HCT116 (cell line): ENCODE data around the gene RNF111. TPM values are rescaled to one million over a fixed set of nuclear protein-coding genes. Genes with fewer than 3 reads are reported as not detected.

Experiments
- ATAC-seq: fragments of 200-7000 bp; cut with Tn5 transposase; 2 replicates; pipeline ENCODE4 v1.9.1; 2020; ENCODE audit warnings: mild to moderate bottlenecking, moderate library complexity
- BruUV-seq: library from RNA; stranded (reverse); fragments of 400-500 nt; replicated peaks from 2 replicates; lab custom pipeline; 2021; lab: Mats Ljungman, UMichigan
- CTCF ChIA-PET: fragments of 300-600 bp; sonication (Branson Sonifier 250); formaldehyde crosslinking; loops from one replicate; lab custom pipeline; 2021; ENCODE audit warnings: antibody characterized with exemption; lab: Charles Lee
- POLR2A ChIA-PET: fragments of 300-600, 350-600 bp; sonication (Branson Sonifier 250); formaldehyde crosslinking; loops from one replicate; lab custom pipeline; 2021; ENCODE audit warnings: antibody characterized with exemption; lab: Charles Lee
- RAD21 ChIA-PET, 2 experiments: fragments of 300-600 bp; sonication (Branson Sonifier 250); formaldehyde crosslinking; loops; one replicate each; lab custom pipeline; 2023; ENCODE audit warnings: low total read pairs in 2 of 2; ENCODE audit not compliant: uncharacterized antibody in 2 of 2, unreplicated experiment in 2 of 2, low non-redundant PET in 1 of 2; lab: Charles Lee
- DNase-seq: peaks from one replicate; pipeline ENCODE4 v3.0.0-alpha.2; 2010; ENCODE audit warnings: low read depth, low spot score
- H2AFZ ChIP-seq: fragments of 200-600 bp; shearing (Covaris generic), sonication (generic); 2 replicates; pipeline ENCODE4 v1.6.1; 2017; ENCODE audit warnings: low read depth, mixed run types, mixed read lengths, antibody characterized with exemption, low read length; ENCODE audit not compliant: poor library complexity, severe bottlenecking
- H3K27ac ChIP-seq: 2 replicates; pipeline ENCODE4 v1.5.1; 2012; ENCODE audit warnings: low read depth, low read length
- H3K27me3 ChIP-seq: fragments of 200-600 bp; sonication (generic); 2 replicates; pipeline ENCODE4 v1.6.1; 2016; ENCODE audit warnings: mixed run types, low read length, mixed read lengths; ENCODE audit not compliant: insufficient read depth
- H3K36me3 ChIP-seq, 2 experiments: fragments of 200-500 bp in 1 of 2; fragments of 200-600 bp in 1 of 2; sonication (Bioruptor generic) in 1 of 2; sonication (generic) in 1 of 2; 2 replicates each; pipeline versions ENCODE4 v1.5.1 to v1.6.1; 2014 to 2016; ENCODE audit warnings: low read length in 2 of 2, inconsistent platforms in 1 of 2, mixed read lengths in 1 of 2, mixed run types in 1 of 2; ENCODE audit not compliant: insufficient read depth in 2 of 2, control insufficient read depth in 1 of 2
- H3K4me1 ChIP-seq, 2 experiments: fragments of 200-600 bp in 1 of 2; sonication (generic) in 1 of 2; 2 replicates each; pipeline versions ENCODE4 v1.5.1 to v1.6.1; 2012 to 2017; ENCODE audit warnings: low read length in 2 of 2, inconsistent platforms in 1 of 2, mild to moderate bottlenecking in 1 of 2, mixed read lengths in 1 of 2, mixed run types in 1 of 2, moderate library complexity in 1 of 2; ENCODE audit not compliant: insufficient read depth in 2 of 2, control insufficient read depth in 1 of 2
- H3K4me2 ChIP-seq: fragments of 200-600 bp; sonication (generic); 2 replicates; pipeline ENCODE4 v1.6.1; 2017; ENCODE audit warnings: mixed run types, low read length, mixed read lengths
- H3K4me3 ChIP-seq, 2 experiments: fragments of 200-600 bp in 1 of 2; sonication (generic) in 1 of 2; replicated peaks in 1 of 2; 2 replicates each; pipeline ENCODE4 v1.5.1; 2011 to 2016; ENCODE audit warnings: low read length in 2 of 2, control low read depth in 1 of 2, low read depth in 1 of 2, mild to moderate bottlenecking in 1 of 2, mixed read lengths in 1 of 2, mixed run types in 1 of 2
- H3K79me2 ChIP-seq: fragments of 200-600 bp; sonication (generic); 2 replicates; pipeline ENCODE4 v1.6.1; 2017; ENCODE audit warnings: mild to moderate bottlenecking, mixed run types, low read length, moderate library complexity, mixed read lengths; ENCODE audit not compliant: insufficient read depth
- H3K9ac ChIP-seq: fragments of 200-600 bp; sonication (generic); 2 replicates; pipeline ENCODE4 v1.6.1; 2016; ENCODE audit warnings: low read length, mixed read lengths
- H3K9me2 ChIP-seq: fragments of 200-600 bp; sonication (generic), shearing (Covaris generic); 2 replicates; pipeline ENCODE4 v1.6.1; 2017; ENCODE audit warnings: mixed run types, mild to moderate bottlenecking, moderate library complexity; ENCODE audit not compliant: insufficient read depth
- H3K9me3 ChIP-seq, 2 experiments: fragments of 200-500 bp in 1 of 2; fragments of 200-600 bp in 1 of 2; sonication (Bioruptor generic) in 1 of 2; sonication (generic) in 1 of 2; 2 replicates each; pipeline ENCODE4 v1.6.1; 2014 to 2017; ENCODE audit warnings: low read length in 2 of 2, mixed read lengths in 2 of 2, inconsistent platforms in 1 of 2, low read depth in 1 of 2, mild to moderate bottlenecking in 1 of 2, mixed run types in 1 of 2, moderate library complexity in 1 of 2; ENCODE audit not compliant: control insufficient read depth in 1 of 2, insufficient read depth in 1 of 2
- H4K20me1 ChIP-seq: fragments of 200-600 bp; sonication (generic), shearing (Covaris generic); 2 replicates; pipeline ENCODE4 v1.6.1; 2017; ENCODE audit warnings: mixed run types, mild to moderate bottlenecking, moderate library complexity; ENCODE audit not compliant: insufficient read depth
- ATF3 ChIP-seq: IDR thresholded peaks from 2 replicates; pipeline ENCODE4 v1.6.1; 2012
- CTCF ChIP-seq, 3 experiments: fragments of 200-600 bp in 1 of 3; sonication (generic) in 1 of 3; IDR thresholded peaks in 2 of 3; conservative IDR thresholded peaks in 1 of 3; 2 replicates each; pipeline ENCODE4 v1.5.1; 2012 to 2017; ENCODE audit warnings: low read depth in 2 of 3, low read length in 2 of 3, antibody characterized with exemption in 1 of 3, borderline replicate concordance in 1 of 3, control low read depth in 1 of 3, mild to moderate bottlenecking in 1 of 3, mixed read lengths in 1 of 3, mixed run types in 1 of 3, moderate library complexity in 1 of 3; ENCODE audit not compliant: insufficient read depth in 1 of 3
- EGR1 ChIP-seq: IDR thresholded peaks from 2 replicates; pipeline ENCODE4 v1.6.1; 2012; ENCODE audit warnings: low read depth
- EZH2 ChIP-seq: fragments of 200-600 bp; sonication (generic); IDR thresholded peaks from 2 replicates; pipeline ENCODE4 v1.6.1; 2017; ENCODE audit warnings: antibody characterized with exemption, mixed run types
- JUND ChIP-seq: IDR thresholded peaks from 2 replicates; pipeline ENCODE4 v1.6.1; 2012
- POLR2AphosphoS5 ChIP-seq: IDR thresholded peaks from 2 replicates; pipeline ENCODE4 v1.6.1; 2011; ENCODE audit warnings: mild to moderate bottlenecking, low read depth, low read length, moderate library complexity
- SIN3A ChIP-seq: IDR thresholded peaks from 2 replicates; pipeline ENCODE4 v1.6.1; 2012; ENCODE audit warnings: low read depth
- SP1 ChIP-seq: IDR thresholded peaks from 2 replicates; pipeline ENCODE4 v1.6.1; 2012; ENCODE audit warnings: low read depth
- SRF ChIP-seq: IDR thresholded peaks from 2 replicates; pipeline ENCODE4 v1.6.1; 2012; ENCODE audit warnings: low read depth
- TCF7L2 ChIP-seq: IDR thresholded peaks from 2 replicates; pipeline ENCODE4 v1.7.0; 2011; ENCODE audit warnings: borderline replicate concordance, inconsistent platforms; ENCODE audit not compliant: insufficient read depth, insufficient read length; ENCODE audit errors: extremely low read depth
- ZBTB33 ChIP-seq: IDR thresholded peaks from 2 replicates; pipeline ENCODE4 v1.6.1; 2011; ENCODE audit warnings: mild to moderate bottlenecking, low read length, moderate library complexity; ENCODE audit not compliant: insufficient replicate concordance; ENCODE audit errors: extremely low read depth
- intact Hi-C: fragments of 100-400 bp; cut with micrococcal nuclease; formaldehyde crosslinking; loops from 2 replicates; pipeline ENCODE4 v1.10.0; 2022
- total RNA-seq: library from RNA; stranded (reverse); gene quantifications from one replicate; pipeline ENCODE4 v1.2.1, GENCODE V29; 2021; ENCODE audit not compliant: unreplicated experiment

RNF111 gene
- total RNA-seq, 1 experiment from 2014 or later = 31.5 TPM

DNA sequence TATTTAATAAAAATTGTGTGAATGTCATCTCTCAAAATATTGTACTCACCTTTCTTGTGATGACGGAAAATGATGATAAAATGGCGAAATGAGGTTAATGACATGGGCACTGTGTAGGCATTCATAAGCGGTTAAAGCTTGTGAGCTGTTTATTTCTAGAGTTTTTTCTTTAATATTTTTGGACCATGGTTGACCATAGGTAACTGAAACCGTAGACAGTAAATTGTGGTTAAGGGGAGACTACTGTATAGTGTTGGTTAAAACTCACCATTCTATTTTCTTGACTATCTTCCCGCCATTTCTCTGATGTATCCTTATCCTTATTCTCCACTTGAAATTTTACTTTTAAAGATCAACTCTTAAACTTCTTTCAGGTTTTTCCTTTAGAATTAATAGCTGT lies 14.5 kb downstream of the RNF111 start:
- intact Hi-C loops = no loop called here
- Histone ChIP-seq H3K36me3 (no peaks in the 10 kb centered on the region), H3K4me1 (no peaks in the 10 kb centered on the region), H2AFZ (no peak overlapping the region), H3K9ac (no peak overlapping the region), H3K4me2 (no peak overlapping the region), H3K9me3 (no peaks in the 10 kb centered on the region), H3K27ac (no peak overlapping the region), H3K27me3 (no peaks in the 10 kb centered on the region), H3K4me3 (no peak overlapping the region), H3K79me2 (peaks cover 85% of the 10 kb centered on the region), H3K9me2 (no peaks in the 10 kb centered on the region), H4K20me1 (peaks cover 5% of the 10 kb centered on the region; the same call in 1 of the 2 replicates)
- no peak for TF ChIP-seq ATF3
- no peak for TF ChIP-seq ZBTB33
- TF ChIP-seq SP1 = no peak
- no peak for TF ChIP-seq JUND
- TF ChIP-seq EZH2 = no peak
- POLR2A ChIA-PET = no interaction called here
- CTCF ChIA-PET = no interaction called here
- DNase-seq = no peak
- RAD21 ChIA-PET = no interaction called here
- no TSS peak for BruUV-seq
- no peak for ATAC-seq

GRCh38 chr15:59002418-59002859 lies 15.0 kb downstream of the RNF111 start:
- H3K79me2 ChIP-seq = peaks cover 83% of the 10 kb centered on the region
- POLR2A ChIA-PET = no interaction called here
- TF ChIP-seq CTCF (IDR thresholded peaks at IDR 0.05 in 2 of 3, conservative IDR thresholded peaks at IDR 0.05 in 1 of 3; ENCODE audit: borderline replicate concordance in 1 of 3, insufficient read depth in 1 of 3, low read depth in 2 of 3, low read length in 2 of 3) (no peak), SP1 (no peak), ATF3 (no peak), SIN3A (no peak), JUND (no peak), POLR2AphosphoS5 (no peak), TCF7L2 (no peak), SRF (no peak), EGR1 (no peak)

More at GRCh38 chr15:59002418-59002859, 15.0 kb downstream of the RNF111 start:
- no peaks in the 10 kb centered on the region for H3K36me3 ChIP-seq
- DNase-seq (no peak), ATAC-seq (no peak)
- no peak overlapping the region for H3K27ac ChIP-seq
- H2AFZ ChIP-seq = no peak overlapping the region
- no TSS peak for BruUV-seq
- no peaks in the 10 kb centered on the region for H3K9me3 ChIP-seq
- H3K4me1 ChIP-seq = no peaks in the 10 kb centered on the region
- H3K9ac ChIP-seq = no peak overlapping the region
- peaks cover 5% of the 10 kb centered on the region; the same call in 1 of the 2 replicates for H4K20me1 ChIP-seq
- ChIA-PET CTCF (no interaction called here), RAD21 (no interaction called here)
- intact Hi-C loops = no loop called here
- no peaks in the 10 kb centered on the region for H3K9me2 ChIP-seq
- no peak overlapping the region for H3K4me3 ChIP-seq
- H3K27me3 ChIP-seq = no peaks in the 10 kb centered on the region
- H3K4me2 ChIP-seq = no peak overlapping the region
